ENCODE results near the gene MRPL10.

The MRPL10 gene

GRCh38 chr17:47808036-47808829 is 23.1 kb downstream of the MRPL10 start:
- no peak for TF ChIP-seq CTCF (IDR thresholded peaks at IDR 0.05; ENCODE audit: low read depth, low read length)
- H3K4me3 ChIP-seq (ENCODE audit: low read depth, low read length), result no peak overlapping the region

- no peak for TF ChIP-seq CTCF (IDR thresholded peaks at IDR 0.05; ENCODE audit: low read depth, low read length)
- H3K4me3 ChIP-seq (ENCODE audit: low read depth, low read length), result no peak overlapping the region
Measured at GRCh38 chr17:47807421-47807820, 23.9 kb downstream of the MRPL10 start.

GRCh38 chr17:47806913-47807255 is 24.5 kb downstream of the MRPL10 start:
- no peak for TF ChIP-seq CTCF (IDR thresholded peaks at IDR 0.05; ENCODE audit: low read depth, low read length)
- no peak overlapping the region for H3K4me3 ChIP-seq (ENCODE audit: low read depth, low read length)

GRCh38 chr17:47806026-47806912 is 25.1 kb downstream of the MRPL10 start:
- TF ChIP-seq CTCF (IDR thresholded peaks at IDR 0.05; ENCODE audit: low read depth, low read length), result no peak
- H3K4me3 ChIP-seq (ENCODE audit: low read depth, low read length), result no peak overlapping the region

GRCh38 chr17:47804461-47804860 is 26.9 kb downstream of the MRPL10 start:
- TF ChIP-seq CTCF (IDR thresholded peaks at IDR 0.05; ENCODE audit: low read depth, low read length), result no peak
- H3K4me3 ChIP-seq (ENCODE audit: low read depth, low read length), result no peak overlapping the region

- no peak for TF ChIP-seq CTCF (IDR thresholded peaks at IDR 0.05; ENCODE audit: low read depth, low read length)
- no peak overlapping the region for H3K4me3 ChIP-seq (ENCODE audit: low read depth, low read length)
Measured at GRCh38 chr17:47803751-47804150, 27.6 kb downstream of the MRPL10 start.

GRCh38 chr17:47803201-47803600 is 28.1 kb downstream of the MRPL10 start:
- H3K4me3 ChIP-seq (ENCODE audit: low read depth, low read length), result no peak overlapping the region
- no peak for TF ChIP-seq CTCF (IDR thresholded peaks at IDR 0.05; ENCODE audit: low read depth, low read length)

Measured in WI38 (cell line).